ENCODE results near the gene ADAMTSL5. TPM values are rescaled to one million over a fixed set of nuclear protein-coding genes. Genes with fewer than 3 reads are reported as not detected.

Gene ADAMTSL5
- total and polyA plus RNA-seq, 2 of the 13 experiments (the other 11 are each of a cell fraction or from before 2014, with no cell fraction given), result 0.60 to 2.7 TPM

DNA sequence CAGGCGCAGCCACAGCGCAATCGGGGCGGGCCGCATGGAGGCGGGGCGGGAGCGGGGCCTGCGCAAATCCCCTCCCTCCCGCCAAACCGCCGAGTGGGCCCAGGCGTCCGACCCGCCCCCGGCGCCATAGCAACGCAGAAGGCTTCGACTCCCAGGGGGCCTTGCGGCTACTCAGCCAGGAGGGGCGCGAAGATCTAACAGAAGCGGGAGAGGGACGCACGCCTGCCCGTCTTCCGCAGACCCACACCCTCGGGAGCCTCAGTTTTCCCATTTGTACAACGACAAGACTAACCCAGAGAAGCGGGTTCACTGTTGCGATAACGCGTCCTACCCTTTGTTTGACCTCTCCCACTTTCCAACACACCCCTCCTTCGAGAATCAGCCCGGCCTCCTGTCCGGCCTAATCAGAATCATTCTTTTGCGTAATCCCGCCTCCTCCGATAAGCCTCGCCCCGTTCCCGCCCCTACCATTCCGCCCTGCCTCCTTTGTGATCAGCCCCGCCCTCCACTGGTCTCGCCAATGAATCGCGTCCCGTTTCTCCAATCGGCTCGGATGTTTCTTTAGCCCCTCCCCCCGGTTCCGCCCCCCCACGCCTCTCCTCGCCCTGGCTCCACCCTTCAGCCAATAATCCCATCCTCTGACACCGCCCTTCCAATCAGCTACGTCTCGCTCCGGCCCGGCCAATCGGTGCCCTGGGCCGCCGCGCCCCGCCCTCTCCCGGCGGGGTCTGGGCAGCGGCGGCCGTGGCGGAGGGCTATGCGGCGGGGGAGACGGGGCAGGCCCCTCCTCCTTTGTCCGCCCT lies 22.3 kb downstream of the ADAMTSL5 start, which contains the start of gene PCSK4:
Gene PCSK4, minus strand, starts transcription at position 40 of the 803 bp plus-strand sequence. Its CDS starts 4 bp downstream, at position 36.
- Histone ChIP-seq H3K36me3 (replicated peaks in 1 of 2; ENCODE audit: control insufficient read depth in 1 of 2, insufficient read depth in 2 of 2, low read length in 2 of 2) (no peaks in the 10 kb centered on the region), H3K4me1 (ENCODE audit: insufficient read depth, low read length) (peaks cover 46% of the 10 kb centered on the region), H4K20me1 (ENCODE audit: insufficient read depth, low read length) (no peaks in the 10 kb centered on the region), H2AFZ (ENCODE audit: low read length) (peak within 1 kb of the TSS; percentile 79), H3K9ac (ENCODE audit: insufficient read depth, low read depth, low read length) (peak within 1 kb of the TSS; percentile 77), H3K9me3 (ENCODE audit: low read length) (no peaks in the 10 kb centered on the region), H3K4me3 (replicated peaks in 1 of 3; ENCODE audit: insufficient read depth in 1 of 3, low read depth in 2 of 3, low read length in 3 of 3) (peak within 1 kb of the TSS; percentile 72 to 85 (median 77)), H3K27me3 (ENCODE audit: control insufficient read depth in 1 of 2, insufficient read depth in 2 of 2, low read length in 2 of 2) (no peaks in the 10 kb centered on the region), H3K27ac (ENCODE audit: extremely low read length, insufficient read depth, low read length) (peak within 1 kb of the TSS; percentile 68), H3K4me2 (ENCODE audit: low read depth, low read length) (peak within 1 kb of the TSS; percentile 94), H3K79me2 (ENCODE audit: insufficient read depth, low read length) (peaks cover 6% of the 10 kb centered on the region)
- in situ Hi-C loops (cut with HindIII; ENCODE audit: extremely low pct_ligation_motif_present, low pct_unique_long_range_greater_than_20kb), result no loop called here
- BruUV-seq (replicated peaks), result no TSS peak
- POLR2A ChIA-PET, result interaction anchor here (0.6 to 3.6 kb wide), 13 partner anchors 9 to 366 kb away, joined by 3 to 34 read pairs (median 4); partner anchors contain the start of gene CIRBP
- peak; percentile 83 for ATAC-seq
- intact Hi-C loops (cut with micrococcal nuclease; ENCODE audit: unreplicated experiment), result no loop called here
- WGBS (ENCODE audit: low lambda C conversion rate), result 1% methylated on average over 31 of the region's 74 CpGs
- peak; percentile 95 for DNase-seq (ENCODE audit: low spot score)
- CTCF ChIA-PET (ENCODE audit: low intra/inter-chr PET ratio, low total read pairs), result no interaction called here
- FAIRE-seq, result peak; percentile 93
- TF ChIP-seq MIER2 (CRISPR knock-in tag; IDR thresholded peaks at IDR 0.05) (0 out of 2 replicates have a peak, but pooled peaks have one; percentile 12), MXI1 (IDR thresholded peaks at IDR 0.05; ENCODE audit: borderline replicate concordance, low read depth, low read length) (peak; percentile 92; the same call in 2 of the 3 replicates), TGIF2 (CRISPR knock-in tag; IDR thresholded peaks at IDR 0.05) (peak; percentile 83), ZNF549 (CRISPR knock-in tag; IDR thresholded peaks at IDR 0.05) (no peak), ZSCAN29 (CRISPR knock-in tag; conservative IDR thresholded peaks at IDR 0.05) (no peak), RAD51 (IDR thresholded peaks at IDR 0.05; ENCODE audit: borderline replicate concordance) (no peak), RBM39 (IDR thresholded peaks at IDR 0.05; ENCODE audit: low read depth, low read length, poor library complexity, severe bottlenecking) (peak; percentile 1), SOX5 (CRISPR knock-in tag; IDR thresholded peaks at IDR 0.05; ENCODE audit: borderline replicate concordance) (no peak), ZNF3 (CRISPR knock-in tag; IDR thresholded peaks at IDR 0.05) (no peak), ZNF335 (CRISPR knock-in tag; IDR thresholded peaks at IDR 0.05) (no peak), ZNF775 (CRISPR knock-in tag; IDR thresholded peaks at IDR 0.05; ENCODE audit: borderline replicate concordance) (no peak)
- TF ChIP-seq, protein P1, sequence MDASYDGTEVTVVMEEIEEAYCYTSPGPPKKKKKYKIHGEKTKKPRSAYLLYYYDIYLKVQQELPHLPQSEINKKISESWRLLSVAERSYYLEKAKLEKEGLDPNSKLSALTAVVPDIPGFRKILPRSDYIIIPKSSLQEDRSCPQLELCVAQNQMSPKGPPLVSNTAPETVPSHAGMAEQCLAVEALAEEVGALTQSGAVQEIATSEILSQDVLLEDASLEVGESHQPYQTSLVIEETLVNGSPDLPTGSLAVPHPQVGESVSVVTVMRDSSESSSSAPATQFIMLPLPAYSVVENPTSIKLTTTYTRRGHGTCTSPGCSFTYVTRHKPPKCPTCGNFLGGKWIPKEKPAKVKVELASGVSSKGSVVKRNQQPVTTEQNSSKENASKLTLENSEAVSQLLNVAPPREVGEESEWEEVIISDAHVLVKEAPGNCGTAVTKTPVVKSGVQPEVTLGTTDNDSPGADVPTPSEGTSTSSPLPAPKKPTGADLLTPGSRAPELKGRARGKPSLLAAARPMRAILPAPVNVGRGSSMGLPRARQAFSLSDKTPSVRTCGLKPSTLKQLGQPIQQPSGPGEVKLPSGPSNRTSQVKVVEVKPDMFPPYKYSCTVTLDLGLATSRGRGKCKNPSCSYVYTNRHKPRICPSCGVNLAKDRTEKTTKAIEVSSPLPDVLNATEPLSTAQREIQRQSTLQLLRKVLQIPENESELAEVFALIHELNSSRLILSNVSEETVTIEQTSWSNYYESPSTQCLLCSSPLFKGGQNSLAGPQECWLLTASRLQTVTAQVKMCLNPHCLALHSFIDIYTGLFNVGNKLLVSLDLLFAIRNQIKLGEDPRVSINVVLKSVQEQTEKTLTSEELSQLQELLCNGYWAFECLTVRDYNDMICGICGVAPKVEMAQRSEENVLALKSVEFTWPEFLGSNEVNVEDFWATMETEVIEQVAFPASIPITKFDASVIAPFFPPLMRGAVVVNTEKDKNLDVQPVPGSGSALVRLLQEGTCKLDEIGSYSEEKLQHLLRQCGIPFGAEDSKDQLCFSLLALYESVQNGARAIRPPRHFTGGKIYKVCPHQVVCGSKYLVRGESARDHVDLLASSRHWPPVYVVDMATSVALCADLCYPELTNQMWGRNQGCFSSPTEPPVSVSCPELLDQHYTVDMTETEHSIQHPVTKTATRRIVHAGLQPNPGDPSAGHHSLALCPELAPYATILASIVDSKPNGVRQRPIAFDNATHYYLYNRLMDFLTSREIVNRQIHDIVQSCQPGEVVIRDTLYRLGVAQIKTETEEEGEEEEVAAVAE (CRISPR knock-in tag; IDR thresholded peaks at IDR 0.05; ENCODE audit: borderline replicate concordance), result no peak
- TF ChIP-seq, protein P2, sequence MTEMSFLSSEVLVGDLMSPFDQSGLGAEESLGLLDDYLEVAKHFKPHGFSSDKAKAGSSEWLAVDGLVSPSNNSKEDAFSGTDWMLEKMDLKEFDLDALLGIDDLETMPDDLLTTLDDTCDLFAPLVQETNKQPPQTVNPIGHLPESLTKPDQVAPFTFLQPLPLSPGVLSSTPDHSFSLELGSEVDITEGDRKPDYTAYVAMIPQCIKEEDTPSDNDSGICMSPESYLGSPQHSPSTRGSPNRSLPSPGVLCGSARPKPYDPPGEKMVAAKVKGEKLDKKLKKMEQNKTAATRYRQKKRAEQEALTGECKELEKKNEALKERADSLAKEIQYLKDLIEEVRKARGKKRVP (CRISPR knock-in tag; IDR thresholded peaks at IDR 0.05), result no peak
- TF ChIP-seq, protein P3, sequence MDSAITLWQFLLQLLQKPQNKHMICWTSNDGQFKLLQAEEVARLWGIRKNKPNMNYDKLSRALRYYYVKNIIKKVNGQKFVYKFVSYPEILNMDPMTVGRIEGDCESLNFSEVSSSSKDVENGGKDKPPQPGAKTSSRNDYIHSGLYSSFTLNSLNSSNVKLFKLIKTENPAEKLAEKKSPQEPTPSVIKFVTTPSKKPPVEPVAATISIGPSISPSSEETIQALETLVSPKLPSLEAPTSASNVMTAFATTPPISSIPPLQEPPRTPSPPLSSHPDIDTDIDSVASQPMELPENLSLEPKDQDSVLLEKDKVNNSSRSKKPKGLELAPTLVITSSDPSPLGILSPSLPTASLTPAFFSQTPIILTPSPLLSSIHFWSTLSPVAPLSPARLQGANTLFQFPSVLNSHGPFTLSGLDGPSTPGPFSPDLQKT (CRISPR knock-in tag; IDR thresholded peaks at IDR 0.05; ENCODE audit: borderline replicate concordance), result no peak

Measured in HepG2 (cell line).